ENCODE data around the gene ZNF91.

DNA sequence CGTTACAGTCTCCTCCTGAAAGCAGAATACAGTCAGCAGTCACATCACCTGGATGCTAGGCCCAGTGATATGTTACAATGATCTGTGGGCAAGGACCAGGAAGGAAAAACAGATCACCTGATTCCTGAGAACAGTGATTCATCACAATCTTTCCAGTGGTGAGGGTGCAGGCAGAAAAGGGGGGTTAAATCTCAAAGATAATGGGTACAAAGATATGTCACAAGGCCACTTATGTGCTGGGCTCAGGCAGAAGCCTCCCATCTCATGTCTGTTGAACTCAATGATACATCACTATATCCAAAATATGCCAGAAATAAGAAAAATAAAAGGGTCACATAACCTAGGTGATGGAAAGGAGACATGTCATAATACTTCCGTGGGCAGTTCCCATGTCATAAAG is 10.8 kb upstream of the ZNF91 start:
- TF ChIP-seq, protein P1, sequence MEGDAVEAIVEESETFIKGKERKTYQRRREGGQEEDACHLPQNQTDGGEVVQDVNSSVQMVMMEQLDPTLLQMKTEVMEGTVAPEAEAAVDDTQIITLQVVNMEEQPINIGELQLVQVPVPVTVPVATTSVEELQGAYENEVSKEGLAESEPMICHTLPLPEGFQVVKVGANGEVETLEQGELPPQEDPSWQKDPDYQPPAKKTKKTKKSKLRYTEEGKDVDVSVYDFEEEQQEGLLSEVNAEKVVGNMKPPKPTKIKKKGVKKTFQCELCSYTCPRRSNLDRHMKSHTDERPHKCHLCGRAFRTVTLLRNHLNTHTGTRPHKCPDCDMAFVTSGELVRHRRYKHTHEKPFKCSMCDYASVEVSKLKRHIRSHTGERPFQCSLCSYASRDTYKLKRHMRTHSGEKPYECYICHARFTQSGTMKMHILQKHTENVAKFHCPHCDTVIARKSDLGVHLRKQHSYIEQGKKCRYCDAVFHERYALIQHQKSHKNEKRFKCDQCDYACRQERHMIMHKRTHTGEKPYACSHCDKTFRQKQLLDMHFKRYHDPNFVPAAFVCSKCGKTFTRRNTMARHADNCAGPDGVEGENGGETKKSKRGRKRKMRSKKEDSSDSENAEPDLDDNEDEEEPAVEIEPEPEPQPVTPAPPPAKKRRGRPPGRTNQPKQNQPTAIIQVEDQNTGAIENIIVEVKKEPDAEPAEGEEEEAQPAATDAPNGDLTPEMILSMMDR (conservative IDR thresholded peaks at IDR 0.05 in 1 of 2, IDR thresholded peaks at IDR 0.05 in 1 of 2; ENCODE audit: low read depth in 1 of 2, low read length in 2 of 2) = no peak
- no peak for TF ChIP-seq EZH2 (IDR thresholded peaks at IDR 0.05; ENCODE audit: low read length, missing control alignments)

Measured in fibroblast of lung (primary cell).